HFFc6 (cell line): ENCODE data around the gene ATXN10. TPM values are rescaled to one million over a fixed set of nuclear protein-coding genes. Genes with fewer than 3 reads are reported as not detected.
A peak's percentile ranks its signal among the peaks of the same experiment; 100 is the strongest.

Experiments used
- DNase-seq: peaks from one replicate; pipeline ENCODE4 v3.0.0-alpha.2; 2018
- H3K27ac Mint-ChIP-seq: 2 replicates; pipeline ENCODE4 v1.8.0; 2020; ENCODE audit warnings: mild to moderate bottlenecking, mixed read lengths
- H3K27me3 Mint-ChIP-seq: 2 replicates; pipeline ENCODE4 v1.8.0; 2021; ENCODE audit warnings: mild to moderate bottlenecking, moderate library complexity, mixed read lengths; ENCODE audit not compliant: insufficient read depth
- H3K36me3 Mint-ChIP-seq: 2 replicates; pipeline ENCODE4 v1.8.0; 2021; ENCODE audit warnings: low read depth, mixed read lengths
- H3K4me1 Mint-ChIP-seq: 2 replicates; pipeline ENCODE4 v1.8.0; 2020; ENCODE audit warnings: low read depth, mixed read lengths
- H3K4me3 Mint-ChIP-seq: 2 replicates; pipeline ENCODE4 v1.8.0; 2020; ENCODE audit warnings: mild to moderate bottlenecking, moderate library complexity, mixed read lengths
- H3K9me3 Mint-ChIP-seq: 2 replicates; pipeline ENCODE4 v1.8.0; 2020; ENCODE audit warnings: mild to moderate bottlenecking, mixed read lengths
- total RNA-seq, 6 experiments: library from RNA; stranded (reverse); fragmentation: NEBNext Ultra II Directional; extraction: Animal tissue kit (Norgen Biotek cat#: 25700); gene quantifications; 2 replicates in 1 of 6; 3 replicates in 5 of 6; pipeline ENCODE4 v1.2.3, GENCODE V29; 2021
- TF ChIP-seq, protein P1 (sequence below): fragments of 200-600 bp; sonication (generic); IDR thresholded peaks from 2 replicates; pipeline ENCODE4 v1.5.0; 2021; ENCODE audit warnings: antibody characterized with exemption, mild to moderate bottlenecking

Gene ATXN10
- total RNA-seq, 6 experiments from 2014 or later = 287 to 426 (median 370) TPM

DNA sequence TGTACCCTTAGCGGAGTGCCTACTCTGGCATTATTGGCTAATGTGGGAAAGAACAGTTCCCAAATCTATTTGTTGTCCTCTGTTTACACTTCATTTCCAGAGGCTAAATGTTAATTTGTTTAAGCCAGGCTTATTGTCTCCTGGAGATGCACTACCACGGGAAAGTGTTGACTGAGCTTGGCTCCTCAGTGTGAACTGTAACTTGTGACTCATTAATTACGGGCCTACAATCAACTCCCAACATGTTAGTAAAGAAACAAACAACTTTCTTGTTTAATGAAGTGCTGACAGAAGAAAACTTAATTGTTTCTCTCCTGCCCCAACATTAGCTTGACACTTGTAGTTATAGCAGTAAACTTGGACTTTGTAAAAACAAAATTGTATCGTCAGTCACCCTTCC, 130.4 kb downstream of the ATXN10 start:
- Mint-ChIP-seq H3K9me3 (peaks cover 5% of the 10 kb centered on the region), H3K4me1 (peaks cover 64% of the 10 kb centered on the region), H3K27me3 (no peaks in the 10 kb centered on the region; the same call in 1 of the 2 replicates), H3K36me3 (peaks cover 60% of the 10 kb centered on the region), H3K4me3 (no peak overlapping the region), H3K27ac (no peak overlapping the region)
- no peak for DNase-seq
- TF ChIP-seq, protein P1, sequence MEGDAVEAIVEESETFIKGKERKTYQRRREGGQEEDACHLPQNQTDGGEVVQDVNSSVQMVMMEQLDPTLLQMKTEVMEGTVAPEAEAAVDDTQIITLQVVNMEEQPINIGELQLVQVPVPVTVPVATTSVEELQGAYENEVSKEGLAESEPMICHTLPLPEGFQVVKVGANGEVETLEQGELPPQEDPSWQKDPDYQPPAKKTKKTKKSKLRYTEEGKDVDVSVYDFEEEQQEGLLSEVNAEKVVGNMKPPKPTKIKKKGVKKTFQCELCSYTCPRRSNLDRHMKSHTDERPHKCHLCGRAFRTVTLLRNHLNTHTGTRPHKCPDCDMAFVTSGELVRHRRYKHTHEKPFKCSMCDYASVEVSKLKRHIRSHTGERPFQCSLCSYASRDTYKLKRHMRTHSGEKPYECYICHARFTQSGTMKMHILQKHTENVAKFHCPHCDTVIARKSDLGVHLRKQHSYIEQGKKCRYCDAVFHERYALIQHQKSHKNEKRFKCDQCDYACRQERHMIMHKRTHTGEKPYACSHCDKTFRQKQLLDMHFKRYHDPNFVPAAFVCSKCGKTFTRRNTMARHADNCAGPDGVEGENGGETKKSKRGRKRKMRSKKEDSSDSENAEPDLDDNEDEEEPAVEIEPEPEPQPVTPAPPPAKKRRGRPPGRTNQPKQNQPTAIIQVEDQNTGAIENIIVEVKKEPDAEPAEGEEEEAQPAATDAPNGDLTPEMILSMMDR = no peak

DNA sequence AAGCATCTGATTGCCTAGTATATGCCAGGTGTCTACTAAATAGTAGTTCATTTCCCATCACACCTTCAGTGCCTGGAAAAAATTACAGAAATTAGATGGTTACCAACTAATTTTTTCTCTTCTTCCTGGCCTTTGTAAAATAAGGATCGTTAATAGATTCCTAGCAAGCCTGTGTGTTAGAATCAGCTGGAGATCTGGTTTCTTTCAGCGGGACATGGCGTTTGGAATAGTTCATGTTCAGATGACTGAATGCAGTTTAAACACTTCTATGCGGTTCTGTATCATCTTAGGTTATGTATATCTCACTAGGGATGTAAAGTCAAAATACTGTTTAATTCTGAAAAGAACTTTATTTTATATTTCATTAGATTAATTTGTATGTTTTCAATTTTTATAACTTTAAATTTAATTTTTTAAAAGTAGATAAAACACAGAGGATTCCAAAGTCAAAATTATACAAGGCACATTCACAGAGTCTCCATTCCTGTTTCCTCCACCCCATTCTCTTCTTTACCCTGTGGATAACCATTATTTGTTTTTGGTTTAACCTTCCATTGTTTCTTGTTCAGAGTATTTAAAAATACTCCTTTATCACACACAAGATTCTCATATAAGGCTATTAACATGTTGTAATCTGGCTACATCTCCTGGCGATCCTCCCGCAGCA, 132.8 kb downstream of the ATXN10 start:
- Mint-ChIP-seq H3K36me3 (peaks cover 56% of the 10 kb centered on the region), H3K4me1 (peaks cover 64% of the 10 kb centered on the region), H3K9me3 (no peaks in the 10 kb centered on the region), H3K27ac (peak overlapping the region; percentile 83), H3K27me3 (peaks cover 3% of the 10 kb centered on the region), H3K4me3 (peak overlapping the region; percentile 48)
- DNase-seq = no peak
- TF ChIP-seq, protein P1 = no peak

DNA sequence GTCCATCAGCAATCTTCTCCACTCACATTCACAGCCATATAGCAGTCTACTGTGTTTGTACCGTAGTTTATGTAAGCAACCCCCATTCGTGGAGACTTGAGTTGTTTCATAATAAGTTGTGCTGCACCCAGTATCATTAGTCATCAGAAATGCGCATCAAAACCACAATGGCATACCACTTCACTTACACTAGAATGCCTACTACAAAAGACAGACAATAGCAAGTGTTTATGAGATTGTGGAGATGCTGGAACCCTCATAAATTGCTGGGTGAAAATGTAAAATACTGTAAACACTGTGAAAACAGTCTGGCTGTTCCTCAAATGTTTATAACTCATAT, 133.3 kb downstream of the ATXN10 start:
- DNase-seq = peak; percentile 97
- Mint-ChIP-seq H3K9me3 (no peaks in the 10 kb centered on the region), H3K4me1 (peaks cover 64% of the 10 kb centered on the region), H3K36me3 (peaks cover 55% of the 10 kb centered on the region), H3K27me3 (peaks cover 4% of the 10 kb centered on the region), H3K4me3 (peak overlapping the region; percentile 72), H3K27ac (peak overlapping the region; percentile 83)
- TF ChIP-seq, protein P1 = no peak

DNA sequence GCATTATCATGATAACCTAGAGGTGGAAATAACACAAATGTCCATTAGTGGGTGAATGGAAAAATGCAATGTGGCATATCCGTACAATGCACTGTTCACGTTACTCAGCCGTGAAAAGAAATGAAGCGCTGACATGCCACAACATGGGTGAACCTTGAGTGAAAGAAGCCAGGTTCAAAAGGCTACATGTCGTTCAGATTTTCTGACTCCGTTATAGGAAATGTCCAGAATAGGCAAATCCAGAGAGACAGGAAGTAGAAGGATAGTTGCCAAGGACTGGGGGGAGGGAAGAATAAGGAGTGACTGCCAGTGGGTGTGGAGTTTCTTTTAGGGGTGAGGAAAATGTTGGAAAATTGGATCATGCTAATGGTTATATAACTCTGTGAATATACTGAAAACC, 133.8 kb downstream of the ATXN10 start:
- peaks cover 4% of the 10 kb centered on the region for H3K27me3 Mint-ChIP-seq
- TF ChIP-seq, protein P1 = no peak
- H3K36me3 Mint-ChIP-seq = peaks cover 55% of the 10 kb centered on the region
- H3K4me3 Mint-ChIP-seq = peak overlapping the region; percentile 72
- H3K4me1 Mint-ChIP-seq = peaks cover 64% of the 10 kb centered on the region
- H3K9me3 Mint-ChIP-seq = no peaks in the 10 kb centered on the region
- DNase-seq = no peak
- H3K27ac Mint-ChIP-seq = peak overlapping the region; percentile 83

DNA sequence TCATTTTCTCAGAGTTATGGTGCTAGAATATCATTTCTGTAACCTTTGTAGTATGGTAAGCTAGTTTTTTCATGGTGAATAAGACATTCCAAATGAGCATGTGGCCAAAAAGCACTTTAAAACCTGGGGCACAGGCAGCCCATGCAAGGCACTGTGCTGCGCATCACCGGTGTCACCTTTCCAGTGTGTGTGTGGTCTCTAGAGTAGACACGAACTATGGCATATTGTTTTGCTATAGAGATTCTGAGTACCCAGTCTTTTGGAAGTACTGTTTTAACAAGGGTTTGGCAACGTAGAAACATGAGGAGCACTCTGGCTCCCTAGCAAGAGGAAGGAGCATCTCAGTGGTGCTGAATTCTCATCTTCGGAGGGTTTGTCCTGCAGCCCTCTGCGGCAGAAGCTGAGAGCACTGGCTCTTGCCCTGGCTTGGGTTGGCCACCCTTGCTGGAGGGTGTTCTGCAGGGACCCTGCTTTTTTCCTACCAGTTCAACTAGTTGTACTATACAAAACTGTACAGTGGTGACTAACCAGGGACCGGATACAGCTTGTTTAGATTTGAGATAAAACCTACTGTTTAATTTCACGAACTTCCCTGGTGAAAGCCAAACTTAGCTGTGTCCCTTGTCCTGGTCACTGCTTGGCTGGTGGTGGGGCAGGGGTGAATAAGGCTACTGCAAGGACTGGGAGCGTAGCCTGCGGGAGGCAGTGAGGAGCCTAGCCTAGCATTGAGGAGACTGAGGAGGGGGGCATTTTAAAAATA, 135.7 kb downstream of the ATXN10 start:
- Mint-ChIP-seq H3K27me3 (peaks cover 4% of the 10 kb centered on the region), H3K27ac (peak overlapping the region; percentile 85), H3K4me3 (peak overlapping the region; percentile 27; the same call in 1 of the 2 replicates), H3K9me3 (no peaks in the 10 kb centered on the region), H3K36me3 (peaks cover 61% of the 10 kb centered on the region), H3K4me1 (peaks cover 56% of the 10 kb centered on the region)
- TF ChIP-seq, protein P1 = no peak
- DNase-seq = peak; percentile 22
